Measurements from ENCODE around the gene PIP4K2A.

The PIP4K2A gene

GRCh38 chr10:22552888-22553378, 161.4 kb downstream of the PIP4K2A start:
- no peak for TF ChIP-seq CTCF (IDR thresholded peaks at IDR 0.05)

GRCh38 chr10:22551681-22552365, 162.6 kb downstream of the PIP4K2A start:
- no peak for TF ChIP-seq CTCF (IDR thresholded peaks at IDR 0.05)

GRCh38 chr10:22550732-22551131, 163.6 kb downstream of the PIP4K2A start:
- TF ChIP-seq CTCF (IDR thresholded peaks at IDR 0.05): peak; percentile 60

- no peak for TF ChIP-seq CTCF (IDR thresholded peaks at IDR 0.05)
These were observed 166.0 kb downstream of the PIP4K2A start for GRCh38 chr10:22548344-22548743.

GRCh38 chr10:22545643-22546042, 168.7 kb downstream of the PIP4K2A start:
- TF ChIP-seq CTCF (IDR thresholded peaks at IDR 0.05): no peak

GRCh38 chr10:22544325-22545068, 169.9 kb downstream of the PIP4K2A start:
- no peak for TF ChIP-seq CTCF (IDR thresholded peaks at IDR 0.05)

GRCh38 chr10:22542773-22543172, 171.6 kb downstream of the PIP4K2A start:
- no peak for TF ChIP-seq CTCF (IDR thresholded peaks at IDR 0.05)

Data from LNCAP (cell line).